ENCODE data around the gene RALB. TPM values are rescaled to one million over a fixed set of nuclear protein-coding genes. Genes with fewer than 3 reads are reported as not detected.

RALB gene
- total RNA-seq, 6 experiments from 2014 or later = 60.1 to 72.5 (median 69.2) TPM

GRCh38 chr2:120279708-120280107 is 27.1 kb downstream of the RALB start:
- H3K4me1 Mint-ChIP-seq (ENCODE audit: low read depth) = peaks cover 13% of the 10 kb centered on the region
- DNase-seq = no peak
- no peaks in the 10 kb centered on the region; the same call in 1 of the 2 replicates for H3K27me3 Mint-ChIP-seq (ENCODE audit: insufficient read depth)
- no peak for TF ChIP-seq CTCF (IDR thresholded peaks at IDR 0.05)
- H3K36me3 Mint-ChIP-seq (ENCODE audit: low read depth) = peaks cover 34% of the 10 kb centered on the region
- H3K27ac Mint-ChIP-seq = no peak overlapping the region
- H3K4me3 Mint-ChIP-seq = no peak overlapping the region
- H3K9me3 Mint-ChIP-seq = no peaks in the 10 kb centered on the region; the same call in 1 of the 2 replicates

GRCh38 chr2:120283649-120284048 is 31.0 kb downstream of the RALB start:
- no peaks in the 10 kb centered on the region for H3K9me3 Mint-ChIP-seq
- no peaks in the 10 kb centered on the region; the same call in 1 of the 2 replicates for H3K27me3 Mint-ChIP-seq (ENCODE audit: insufficient read depth)
- no peak overlapping the region for H3K4me3 Mint-ChIP-seq
- no peak overlapping the region; the same call in 1 of the 2 replicates for H3K27ac Mint-ChIP-seq
- H3K36me3 Mint-ChIP-seq (ENCODE audit: low read depth) = peaks cover 31% of the 10 kb centered on the region
- DNase-seq = no peak
- TF ChIP-seq CTCF (IDR thresholded peaks at IDR 0.05) = peak; percentile 38
- H3K4me1 Mint-ChIP-seq (ENCODE audit: low read depth) = peaks cover 42% of the 10 kb centered on the region

DNA sequence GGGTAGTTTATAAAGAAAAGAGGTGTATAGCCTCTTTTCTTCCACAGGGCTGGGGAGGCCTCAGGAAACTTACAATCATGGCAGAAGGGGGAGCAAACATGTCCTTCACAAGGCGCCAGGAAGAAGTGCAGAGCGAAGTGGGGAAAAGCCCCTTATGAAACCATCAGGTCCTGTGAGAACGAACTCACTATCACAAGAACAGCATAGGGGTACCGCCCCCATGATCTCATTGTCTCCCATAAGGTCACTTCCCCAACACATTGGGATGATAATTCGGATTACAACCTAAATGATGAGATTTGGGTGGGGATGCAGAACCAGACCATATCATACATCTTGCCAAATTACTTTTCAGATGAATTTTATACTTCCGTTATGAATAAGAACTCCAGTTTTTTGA is 32.4 kb downstream of the RALB start:
- Mint-ChIP-seq H3K4me3 (no peak overlapping the region), H3K27ac (no peak overlapping the region), H3K27me3 (ENCODE audit: insufficient read depth) (no peaks in the 10 kb centered on the region)

DNA sequence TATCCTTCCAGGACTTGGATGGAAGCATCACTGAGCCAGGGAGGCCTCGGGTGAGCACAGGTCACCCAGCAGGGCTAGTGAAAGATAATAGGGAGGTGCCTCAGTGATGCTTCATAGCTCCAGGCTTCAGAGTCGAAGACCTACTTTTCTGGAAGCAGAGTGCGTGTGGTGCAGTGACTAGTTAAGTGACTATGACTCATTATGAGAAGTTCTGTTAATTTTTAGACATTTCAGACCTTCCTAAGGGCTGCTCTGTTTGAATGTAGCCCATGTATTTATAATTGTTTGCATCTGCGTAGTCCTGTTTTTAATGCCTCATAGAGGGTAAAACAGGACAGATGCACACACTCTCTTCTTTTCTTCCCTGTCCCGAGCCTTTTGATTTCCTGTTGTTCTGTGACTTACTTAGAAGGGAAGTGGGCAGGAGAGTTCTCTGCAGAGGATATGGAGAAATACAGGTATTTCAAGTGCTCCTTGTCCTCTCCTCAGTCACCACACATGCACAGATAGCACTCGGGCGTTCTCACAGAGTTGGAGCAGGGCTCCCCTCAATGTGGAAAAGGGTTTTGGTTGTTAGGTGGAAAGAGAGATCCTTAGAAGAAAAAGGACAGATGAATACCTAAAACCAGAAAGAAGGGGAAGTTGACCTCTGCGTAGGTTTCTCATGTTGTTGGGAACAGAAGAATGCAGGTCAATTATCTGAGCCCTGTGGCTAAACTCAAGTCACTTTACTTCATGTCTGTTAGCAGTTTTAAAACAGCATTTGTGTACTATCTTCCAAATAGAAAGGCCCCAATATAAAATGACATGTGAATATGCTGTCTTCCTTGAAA is 34.7 kb downstream of the RALB start:
- DNase-seq = peak; percentile 94
- H3K4me1 Mint-ChIP-seq (ENCODE audit: low read depth) = peaks cover 76% of the 10 kb centered on the region
- TF ChIP-seq CTCF (IDR thresholded peaks at IDR 0.05) = no peak
- no peaks in the 10 kb centered on the region for H3K9me3 Mint-ChIP-seq
- no peaks in the 10 kb centered on the region for H3K27me3 Mint-ChIP-seq (ENCODE audit: insufficient read depth)
- peak overlapping the region; percentile 87 for H3K27ac Mint-ChIP-seq
- H3K36me3 Mint-ChIP-seq (ENCODE audit: low read depth) = peaks cover 15% of the 10 kb centered on the region
- peak overlapping the region; percentile 57 for H3K4me3 Mint-ChIP-seq

More for the DNA sequence above, 32.4 kb downstream of the RALB start:
- peaks cover 27% of the 10 kb centered on the region for H3K36me3 Mint-ChIP-seq (ENCODE audit: low read depth)
- H3K4me1 Mint-ChIP-seq (ENCODE audit: low read depth) = peaks cover 52% of the 10 kb centered on the region
- DNase-seq = no peak
- H3K9me3 Mint-ChIP-seq = no peaks in the 10 kb centered on the region
- no peak for TF ChIP-seq CTCF (IDR thresholded peaks at IDR 0.05)

DNA sequence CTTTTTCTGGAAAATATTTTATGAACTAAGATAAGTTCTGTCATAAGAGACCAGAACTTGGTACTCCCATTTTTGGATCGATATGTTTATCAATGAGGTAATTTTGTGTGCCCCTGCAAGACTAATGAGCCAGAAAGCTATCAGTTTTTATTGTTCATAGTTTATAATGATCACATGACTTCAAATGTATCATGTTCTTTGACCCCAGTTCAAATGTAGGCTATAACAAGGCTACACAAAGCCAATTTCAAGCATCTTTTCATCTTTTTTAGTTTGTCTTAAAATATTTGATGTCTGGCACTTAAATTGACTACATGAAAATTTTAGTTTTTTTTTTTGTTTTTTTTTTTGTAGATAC is 35.3 kb downstream of the RALB start:
- Mint-ChIP-seq H3K36me3 (ENCODE audit: low read depth) (peaks cover 18% of the 10 kb centered on the region), H3K27ac (peak overlapping the region; percentile 87), H3K9me3 (no peaks in the 10 kb centered on the region), H3K27me3 (ENCODE audit: insufficient read depth) (no peaks in the 10 kb centered on the region), H3K4me3 (peak overlapping the region; percentile 57), H3K4me1 (ENCODE audit: low read depth) (peaks cover 78% of the 10 kb centered on the region)
- no peak for DNase-seq
- no peak for TF ChIP-seq CTCF (IDR thresholded peaks at IDR 0.05)

Data from HFFc6 (cell line).